SU-DHL-6 (cell line): ENCODE measurements around the gene SEPHS1.

Experiments used
- CTCF ChIP-seq: fragments of 200-600 bp; sonication (generic); IDR thresholded peaks from one replicate; pipeline ENCODE4 v1.5.1; 2017; ENCODE audit warnings: antibody characterized with exemption, mild to moderate bottlenecking, low read length, moderate library complexity; ENCODE audit not compliant: insufficient read depth, poor library complexity, severe bottlenecking
- EZH2phosphoT487 ChIP-seq: fragments of 200-600 bp; sonication (generic), shearing (Covaris generic); conservative IDR thresholded peaks from 2 replicates; pipeline ENCODE4 v1.6.1; 2018; ENCODE audit warnings: mild to moderate bottlenecking, antibody characterized with exemption, low read length, moderate library complexity, mixed read lengths

DNA sequence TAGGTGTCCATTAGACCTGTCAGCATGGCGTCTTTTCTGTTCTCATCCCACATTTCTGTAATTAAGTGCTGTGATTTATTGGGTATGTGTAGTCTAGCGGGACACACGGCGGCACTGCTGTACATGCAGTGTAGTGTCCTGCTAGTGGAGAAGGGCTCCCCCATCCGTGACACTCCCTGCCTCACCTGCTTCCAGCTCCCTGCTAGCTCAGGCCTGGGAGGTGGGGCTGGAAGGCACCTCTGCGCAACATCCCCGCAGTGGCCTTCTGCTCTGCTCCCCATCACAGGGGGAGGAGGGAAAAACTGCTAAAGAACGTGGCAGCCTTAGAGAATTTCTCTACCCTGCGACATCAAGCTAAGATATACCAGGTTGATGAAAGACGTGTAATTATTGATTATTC lies 19.5 kb downstream of the SEPHS1 start:
- TF ChIP-seq CTCF (no peak), EZH2phosphoT487 (no peak)
